Ishikawa (cell line): Measurements from ENCODE around the gene SLCO4A1.

Source experiments
- CEBPB ChIP-seq: IDR thresholded peaks from 2 replicates; pipeline ENCODE4 v1.6.1; 2012
- EGR1 ChIP-seq: IDR thresholded peaks from 2 replicates; pipeline ENCODE4 v1.6.1; 2012
- EP300 ChIP-seq: IDR thresholded peaks from 2 replicates; pipeline ENCODE4 v1.6.1; 2012; ENCODE audit warnings: borderline replicate concordance
- FOXM1 ChIP-seq: IDR thresholded peaks from 2 replicates; pipeline ENCODE4 v1.6.1; 2012; ENCODE audit warnings: low read depth, borderline replicate concordance
- RAD21 ChIP-seq: IDR thresholded peaks from 2 replicates; pipeline ENCODE4 v1.6.1; 2012; ENCODE audit warnings: low read depth
- TCF12 ChIP-seq: IDR thresholded peaks from 2 replicates; pipeline ENCODE4 v1.6.1; 2012; ENCODE audit warnings: low read depth
- ZBTB7A ChIP-seq: IDR thresholded peaks from 2 replicates; pipeline ENCODE4 v1.6.1; 2012; ENCODE audit warnings: low read depth
- TF ChIP-seq, protein P1 (sequence below): IDR thresholded peaks from 2 replicates; pipeline ENCODE4 v1.6.1; 2012
- TF ChIP-seq, protein P2 (sequence below): IDR thresholded peaks from 2 replicates; pipeline ENCODE4 v1.6.1; 2012; ENCODE audit warnings: low read depth, mild to moderate bottlenecking

- TF ChIP-seq RAD21 (no peak), ZBTB7A (no peak), EP300 (no peak), TCF12 (no peak), FOXM1 (no peak), CEBPB (no peak), EGR1 (no peak)
- TF ChIP-seq, protein P1, sequence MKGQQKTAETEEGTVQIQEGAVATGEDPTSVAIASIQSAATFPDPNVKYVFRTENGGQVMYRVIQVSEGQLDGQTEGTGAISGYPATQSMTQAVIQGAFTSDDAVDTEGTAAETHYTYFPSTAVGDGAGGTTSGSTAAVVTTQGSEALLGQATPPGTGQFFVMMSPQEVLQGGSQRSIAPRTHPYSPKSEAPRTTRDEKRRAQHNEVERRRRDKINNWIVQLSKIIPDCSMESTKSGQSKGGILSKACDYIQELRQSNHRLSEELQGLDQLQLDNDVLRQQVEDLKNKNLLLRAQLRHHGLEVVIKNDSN = no peak
- TF ChIP-seq, protein P2, sequence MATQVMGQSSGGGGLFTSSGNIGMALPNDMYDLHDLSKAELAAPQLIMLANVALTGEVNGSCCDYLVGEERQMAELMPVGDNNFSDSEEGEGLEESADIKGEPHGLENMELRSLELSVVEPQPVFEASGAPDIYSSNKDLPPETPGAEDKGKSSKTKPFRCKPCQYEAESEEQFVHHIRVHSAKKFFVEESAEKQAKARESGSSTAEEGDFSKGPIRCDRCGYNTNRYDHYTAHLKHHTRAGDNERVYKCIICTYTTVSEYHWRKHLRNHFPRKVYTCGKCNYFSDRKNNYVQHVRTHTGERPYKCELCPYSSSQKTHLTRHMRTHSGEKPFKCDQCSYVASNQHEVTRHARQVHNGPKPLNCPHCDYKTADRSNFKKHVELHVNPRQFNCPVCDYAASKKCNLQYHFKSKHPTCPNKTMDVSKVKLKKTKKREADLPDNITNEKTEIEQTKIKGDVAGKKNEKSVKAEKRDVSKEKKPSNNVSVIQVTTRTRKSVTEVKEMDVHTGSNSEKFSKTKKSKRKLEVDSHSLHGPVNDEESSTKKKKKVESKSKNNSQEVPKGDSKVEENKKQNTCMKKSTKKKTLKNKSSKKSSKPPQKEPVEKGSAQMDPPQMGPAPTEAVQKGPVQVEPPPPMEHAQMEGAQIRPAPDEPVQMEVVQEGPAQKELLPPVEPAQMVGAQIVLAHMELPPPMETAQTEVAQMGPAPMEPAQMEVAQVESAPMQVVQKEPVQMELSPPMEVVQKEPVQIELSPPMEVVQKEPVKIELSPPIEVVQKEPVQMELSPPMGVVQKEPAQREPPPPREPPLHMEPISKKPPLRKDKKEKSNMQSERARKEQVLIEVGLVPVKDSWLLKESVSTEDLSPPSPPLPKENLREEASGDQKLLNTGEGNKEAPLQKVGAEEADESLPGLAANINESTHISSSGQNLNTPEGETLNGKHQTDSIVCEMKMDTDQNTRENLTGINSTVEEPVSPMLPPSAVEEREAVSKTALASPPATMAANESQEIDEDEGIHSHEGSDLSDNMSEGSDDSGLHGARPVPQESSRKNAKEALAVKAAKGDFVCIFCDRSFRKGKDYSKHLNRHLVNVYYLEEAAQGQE = no peak
These were observed 20.1 kb downstream of the SLCO4A1 start for GRCh38 chr20:62662422-62662821.
